ENCODE measurements around the gene ARHGEF25.
"Not testable (repeated sequence)": the region's sequence is repeated elsewhere in the genome, so short reads cannot be mapped to it uniquely, and the experiment has no call there.

ARHGEF25 gene

DNA sequence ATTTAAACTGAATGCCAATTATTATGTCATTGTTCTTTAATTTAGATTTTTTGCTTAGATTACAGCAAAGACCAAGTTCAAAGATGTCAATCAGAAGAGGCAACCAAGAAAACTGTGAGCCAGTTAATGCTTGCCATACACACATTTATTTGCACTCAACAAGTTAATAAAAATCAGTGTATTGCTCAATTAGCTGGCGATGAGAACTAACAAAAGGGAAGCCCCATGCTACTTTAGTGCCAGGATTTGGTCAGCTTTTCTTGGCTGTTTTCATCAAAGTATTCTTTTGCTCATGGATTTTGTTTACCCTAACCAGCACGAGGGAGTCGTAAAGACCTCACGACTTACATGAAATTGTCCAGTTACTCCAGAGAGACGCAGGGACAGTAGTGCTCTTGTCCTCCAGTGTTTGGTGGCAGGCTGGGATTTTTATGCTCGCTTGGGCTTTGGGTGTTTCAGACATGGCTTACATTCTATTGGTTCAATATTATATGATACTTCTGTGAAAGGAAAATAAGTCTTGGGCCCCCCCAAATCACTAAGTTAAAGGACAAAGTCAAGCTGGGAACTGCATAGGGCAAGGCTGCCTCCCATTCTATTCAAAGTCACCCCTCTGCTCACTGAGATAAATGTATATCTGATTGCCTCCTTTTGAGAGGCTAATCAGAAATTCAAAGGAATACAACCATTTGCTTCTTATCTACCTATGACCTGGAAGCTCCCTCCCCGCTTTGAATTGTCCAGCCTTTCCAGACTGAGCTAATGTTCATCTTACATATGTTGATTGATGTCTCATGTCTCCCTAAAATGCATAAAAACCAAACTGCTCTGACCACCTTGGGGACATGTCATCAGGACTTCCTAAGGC is 29.2 kb downstream of the ARHGEF25 start:
- no peak for DNase-seq

DNA sequence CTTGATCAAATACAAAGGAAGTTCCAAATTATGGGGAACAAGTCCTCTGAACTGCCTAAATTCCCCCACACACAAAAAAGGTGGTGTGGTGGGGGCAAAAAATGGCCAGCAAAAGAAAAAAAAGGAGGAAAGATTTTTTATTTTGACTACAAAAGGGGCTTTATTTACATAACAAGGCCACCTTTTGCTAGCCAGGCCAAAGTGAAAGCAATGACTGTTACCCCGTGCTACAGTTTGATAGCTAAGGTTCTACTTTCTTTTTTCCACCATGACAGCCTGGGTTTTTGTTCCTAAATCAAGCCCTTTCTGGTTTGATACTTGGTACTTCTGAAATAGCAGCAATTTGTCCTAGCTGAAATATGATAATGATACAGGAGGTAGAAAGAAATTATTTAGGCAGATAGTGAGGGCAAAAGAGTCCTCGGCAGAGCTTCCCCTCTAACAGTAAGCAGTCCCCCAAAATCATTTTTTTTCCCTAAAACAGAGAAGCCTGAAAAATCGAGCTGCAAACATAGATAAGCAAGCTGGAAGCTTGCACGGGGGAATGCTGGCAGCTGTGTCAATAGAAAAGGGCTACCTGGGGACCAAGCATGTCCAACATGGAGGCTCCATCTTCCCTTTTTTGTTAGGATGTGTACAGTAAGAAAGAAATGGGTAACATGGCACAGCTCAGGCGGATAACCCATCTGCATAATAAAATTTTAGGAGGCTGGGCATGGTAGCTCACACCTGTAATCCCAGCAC is 30.6 kb downstream of the ARHGEF25 start:
- DNase-seq: no peak

DNA sequence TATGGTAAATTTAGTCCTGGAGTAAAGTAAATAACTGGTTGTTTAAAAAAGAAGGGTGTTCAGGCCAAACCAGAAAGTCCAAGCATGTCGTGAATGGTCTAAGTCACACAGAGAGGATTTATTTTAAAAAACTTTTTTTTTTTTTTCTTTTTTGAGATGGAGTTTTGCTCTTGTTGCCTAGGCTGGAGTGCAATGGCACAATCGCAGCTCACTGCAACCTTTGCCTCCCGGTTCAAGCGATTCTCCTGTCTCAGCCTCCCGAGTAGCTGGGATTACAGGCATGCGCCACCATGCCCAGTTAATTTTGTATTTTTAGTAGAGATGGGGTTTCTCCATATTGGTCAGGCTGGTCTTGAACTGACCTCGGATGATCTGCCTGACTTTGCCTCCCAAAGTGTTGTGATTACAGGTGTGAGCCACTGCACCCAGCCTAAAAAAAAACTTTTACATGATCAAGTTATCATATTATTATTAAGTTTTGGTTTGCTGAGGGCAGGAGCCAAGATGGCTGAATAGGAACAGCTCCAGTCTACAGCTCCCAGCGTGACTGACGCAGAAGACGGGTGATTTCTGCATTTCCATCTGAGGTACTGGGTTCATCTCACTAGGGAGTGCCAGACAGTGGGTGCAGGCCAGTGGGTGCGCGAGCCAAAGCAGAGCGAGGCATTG is 34.9 kb downstream of the ARHGEF25 start:
- not testable (repeated sequence) for DNase-seq

DNA sequence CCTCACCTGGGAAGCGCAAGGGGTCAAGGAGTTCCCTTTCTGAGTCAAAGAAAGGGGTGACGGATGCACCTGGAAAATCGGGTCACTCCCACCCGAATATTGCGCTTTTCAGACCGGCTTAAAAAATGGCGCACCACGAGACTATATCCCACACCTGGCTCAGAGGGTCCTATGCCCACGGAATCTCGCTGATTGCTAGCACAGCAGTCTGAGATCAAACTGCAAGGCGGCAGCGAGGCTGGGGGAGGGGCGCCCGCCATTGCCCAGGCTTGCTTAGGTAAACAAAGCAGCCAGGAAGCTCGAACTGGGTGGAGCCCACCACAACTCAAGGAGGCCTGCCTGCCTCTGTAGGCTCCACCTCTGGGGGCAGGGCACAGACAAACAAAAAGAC is 35.4 kb downstream of the ARHGEF25 start:
- not testable (repeated sequence) for DNase-seq

DNA sequence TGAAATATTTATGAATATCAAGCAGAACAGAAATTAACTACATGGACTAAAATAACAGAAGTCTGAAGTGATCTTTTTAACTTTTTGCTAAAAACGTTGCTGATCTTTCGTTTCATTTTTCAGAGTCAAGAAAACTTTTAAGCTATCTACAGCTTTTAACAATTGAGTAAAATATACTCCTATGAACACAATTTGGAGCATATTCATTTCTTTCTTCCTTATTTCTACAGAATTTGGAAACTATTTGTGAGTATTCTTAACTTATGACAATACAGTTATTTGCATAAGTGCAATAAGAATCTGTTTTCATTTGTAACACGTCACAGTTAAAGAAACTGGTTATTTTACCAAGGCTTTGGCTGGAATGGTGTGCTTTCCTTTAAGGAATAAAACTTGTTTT is 42.8 kb downstream of the ARHGEF25 start:
- no peak for DNase-seq

DNA sequence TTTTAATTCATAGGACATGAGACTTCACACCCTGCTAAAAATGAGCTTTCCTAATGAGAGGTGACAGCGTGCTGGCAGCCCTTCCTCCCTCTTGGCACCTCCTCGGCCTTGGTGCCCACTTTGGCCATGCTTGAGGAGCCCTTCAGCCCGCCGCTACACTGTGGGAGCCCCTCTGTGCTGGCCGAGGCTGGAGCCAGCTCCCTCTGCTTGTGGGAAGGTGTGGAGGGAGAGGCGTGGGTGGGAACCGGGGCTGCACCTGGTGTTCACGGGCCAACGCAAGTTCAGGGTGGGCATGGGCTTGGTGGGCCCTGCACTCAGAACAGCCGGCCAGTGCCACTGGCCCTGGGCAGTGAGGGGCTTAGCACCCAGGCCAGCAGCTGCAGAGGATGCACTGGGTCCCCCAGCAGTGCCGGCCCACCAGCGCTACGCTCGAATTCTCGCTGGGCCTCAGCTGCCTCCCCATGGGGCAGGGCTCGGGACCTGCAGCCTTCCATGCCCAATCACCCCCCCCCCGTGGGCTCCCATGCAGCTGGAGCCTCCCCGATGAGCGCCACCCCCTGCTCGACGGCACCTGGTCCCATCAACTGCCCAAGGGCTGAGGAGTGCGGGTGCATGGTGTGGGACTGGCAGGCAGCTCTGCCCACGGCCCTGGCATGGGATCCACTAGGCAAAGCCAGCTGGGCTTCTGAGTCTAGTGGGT is 44.5 kb downstream of the ARHGEF25 start:
- DNase-seq: no peak

DNA sequence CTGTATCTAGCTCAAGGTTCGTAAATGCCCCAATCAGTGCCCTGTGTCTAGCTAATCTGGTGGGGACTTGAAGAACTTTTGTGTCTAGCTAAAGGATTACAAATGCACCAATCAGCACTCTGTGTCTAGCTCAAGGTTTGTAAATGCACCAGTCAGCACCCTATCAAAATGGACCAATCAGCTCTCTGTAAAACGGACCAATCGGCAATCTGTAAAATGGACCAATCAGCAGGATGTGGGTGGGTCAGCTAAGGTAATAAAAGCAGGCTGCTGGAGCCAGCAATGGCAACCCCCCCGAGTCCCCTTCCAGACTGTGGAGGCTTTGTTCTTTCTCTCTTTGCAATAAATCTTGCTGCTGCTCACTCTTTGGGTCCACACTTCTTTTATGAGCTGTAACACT is 45.2 kb downstream of the ARHGEF25 start:
- DNase-seq: not testable (repeated sequence)

DNA sequence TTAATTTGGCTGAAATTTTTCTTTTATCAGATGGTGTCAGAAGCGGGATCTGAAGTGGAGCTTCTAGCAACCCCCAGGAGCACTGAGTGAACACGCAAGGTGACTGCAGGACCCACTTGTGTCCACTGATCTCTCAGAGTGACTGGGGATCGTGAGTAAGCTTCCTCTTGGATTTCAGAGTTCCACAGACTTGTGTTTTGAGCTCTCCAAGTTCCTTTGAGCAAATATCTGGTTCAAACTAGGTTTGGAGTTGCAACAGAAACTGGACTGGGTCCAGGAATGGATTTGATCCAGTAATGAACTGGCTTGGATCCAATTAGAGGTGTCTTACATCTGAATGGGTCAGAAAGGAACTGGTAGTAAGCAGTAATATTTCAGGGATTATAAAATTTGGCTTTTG is 46.5 kb downstream of the ARHGEF25 start:
- DNase-seq: no peak

DNA sequence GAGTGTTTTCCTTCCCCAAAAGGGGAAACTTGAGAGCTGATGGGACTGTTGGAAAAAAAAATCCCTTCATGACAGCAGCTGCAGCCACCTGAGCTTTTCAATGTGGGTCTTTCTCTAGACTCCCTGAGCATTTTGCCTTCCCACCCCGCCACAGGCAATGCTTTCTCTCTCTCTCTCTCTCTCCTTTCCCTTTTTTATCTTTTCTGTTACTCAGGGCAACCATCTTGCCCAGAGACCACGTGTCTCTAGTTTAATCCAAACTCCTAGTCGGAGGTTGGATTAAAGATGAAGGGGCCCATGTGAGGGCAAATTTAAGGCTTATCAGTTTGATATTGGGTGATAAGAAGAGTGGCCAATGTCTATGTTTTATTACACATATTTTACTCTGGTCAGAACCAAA is 47.7 kb downstream of the ARHGEF25 start:
- DNase-seq: no peak

DNA sequence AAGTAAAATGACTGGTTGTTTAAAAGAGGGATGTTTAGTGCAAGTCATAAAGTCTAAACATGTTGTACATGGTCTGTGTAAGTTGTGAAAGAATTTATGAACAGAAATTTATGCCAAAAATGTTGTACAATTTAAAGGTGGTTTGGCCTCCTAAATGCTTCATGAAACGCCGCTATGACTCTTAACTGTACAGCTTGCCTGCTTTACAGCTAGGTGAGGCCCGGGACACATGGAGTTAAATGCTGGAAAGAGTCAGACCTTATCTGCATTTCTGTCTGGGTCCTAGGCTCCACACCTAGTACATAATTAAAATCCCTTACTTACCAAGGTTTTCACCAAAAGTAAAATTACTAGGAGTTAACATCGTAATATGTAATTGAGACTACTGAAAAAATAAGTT is 50.1 kb downstream of the ARHGEF25 start:
- DNase-seq: no peak

DNA sequence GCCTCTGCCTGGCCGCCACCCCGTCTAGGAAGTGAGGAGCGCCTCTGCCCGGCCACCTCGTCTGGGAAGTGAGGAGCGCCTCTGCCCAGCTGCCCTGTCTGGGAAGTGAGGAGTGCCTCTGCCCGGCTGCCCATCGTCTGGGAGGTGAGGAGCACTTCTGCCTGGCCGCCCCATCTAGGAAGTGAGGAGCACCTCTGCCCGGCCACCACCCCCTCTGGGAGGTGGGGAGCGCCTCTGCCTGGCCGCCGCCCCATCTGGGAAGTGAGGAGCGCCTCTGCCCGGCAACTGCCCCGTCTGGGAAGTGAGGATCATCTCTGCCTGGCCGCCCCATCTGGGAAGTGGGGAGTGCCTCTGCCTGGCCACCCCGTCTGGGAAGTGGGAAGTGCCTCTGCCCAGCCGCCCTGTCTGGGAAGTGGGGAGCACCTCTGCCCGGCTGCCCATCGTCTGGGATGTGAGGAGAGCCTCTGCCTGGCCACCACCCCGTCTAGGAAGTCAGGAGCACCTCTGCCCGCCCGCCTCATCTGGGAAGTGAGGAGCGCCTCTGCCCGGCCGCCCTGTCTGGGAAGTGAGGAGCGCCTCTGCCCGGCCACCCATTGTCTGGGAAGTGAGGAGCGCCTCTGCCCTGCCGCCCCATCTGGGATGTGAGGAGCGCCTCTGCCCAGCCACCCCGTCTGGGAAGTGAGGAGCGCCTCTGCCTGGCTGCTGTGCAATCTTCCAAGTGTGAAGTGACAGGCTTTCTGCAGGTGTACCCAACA is 54.0 kb downstream of the ARHGEF25 start:
- DNase-seq: not testable (repeated sequence)
